ENCODE results near the gene BCKDK.
"Not testable (repeated sequence)": the region's sequence is repeated elsewhere in the genome, so short reads cannot be mapped to it uniquely, and the experiment has no call there.

DNA sequence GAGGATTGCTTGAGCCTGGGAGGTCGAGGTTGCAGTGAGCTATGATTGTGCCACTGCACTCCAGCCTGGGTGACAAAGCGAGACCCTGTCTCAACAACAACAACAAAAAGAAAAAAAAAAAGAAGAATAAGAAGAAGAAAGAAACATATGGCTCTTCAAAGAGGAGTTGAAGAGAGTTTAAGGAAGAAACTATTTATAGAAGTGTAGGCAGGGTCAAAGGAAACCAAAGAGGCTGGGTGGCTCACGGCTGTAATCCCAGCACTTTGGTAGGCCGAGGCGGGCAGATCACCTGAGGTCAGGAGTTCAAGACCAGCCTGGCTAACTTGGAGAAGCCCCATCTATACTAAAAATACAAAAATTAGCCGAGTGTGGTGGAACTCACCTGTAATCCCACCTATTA is 42.8 kb downstream of the BCKDK start:
- TF ChIP-seq, protein P1, sequence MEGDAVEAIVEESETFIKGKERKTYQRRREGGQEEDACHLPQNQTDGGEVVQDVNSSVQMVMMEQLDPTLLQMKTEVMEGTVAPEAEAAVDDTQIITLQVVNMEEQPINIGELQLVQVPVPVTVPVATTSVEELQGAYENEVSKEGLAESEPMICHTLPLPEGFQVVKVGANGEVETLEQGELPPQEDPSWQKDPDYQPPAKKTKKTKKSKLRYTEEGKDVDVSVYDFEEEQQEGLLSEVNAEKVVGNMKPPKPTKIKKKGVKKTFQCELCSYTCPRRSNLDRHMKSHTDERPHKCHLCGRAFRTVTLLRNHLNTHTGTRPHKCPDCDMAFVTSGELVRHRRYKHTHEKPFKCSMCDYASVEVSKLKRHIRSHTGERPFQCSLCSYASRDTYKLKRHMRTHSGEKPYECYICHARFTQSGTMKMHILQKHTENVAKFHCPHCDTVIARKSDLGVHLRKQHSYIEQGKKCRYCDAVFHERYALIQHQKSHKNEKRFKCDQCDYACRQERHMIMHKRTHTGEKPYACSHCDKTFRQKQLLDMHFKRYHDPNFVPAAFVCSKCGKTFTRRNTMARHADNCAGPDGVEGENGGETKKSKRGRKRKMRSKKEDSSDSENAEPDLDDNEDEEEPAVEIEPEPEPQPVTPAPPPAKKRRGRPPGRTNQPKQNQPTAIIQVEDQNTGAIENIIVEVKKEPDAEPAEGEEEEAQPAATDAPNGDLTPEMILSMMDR (conservative IDR thresholded peaks at IDR 0.05; ENCODE audit: low read length): not testable (repeated sequence)
- not testable (repeated sequence) for TF ChIP-seq EZH2phosphoT487 (IDR thresholded peaks at IDR 0.05; ENCODE audit: borderline replicate concordance, low read depth, low read length)
